Stimulated activated CD4-positive, alpha-beta T cell treated with anti-CD3 and anti-CD28 coated beads, Interleukin-12 subunit alpha, Interleukin-12 subunit beta, amount 100 ng/mL, for 48 hours (primary cell): ENCODE data around the gene IL19.
A peak's percentile ranks its signal among the peaks of the same experiment; 100 is the strongest.

Experiments
- DNase-seq, 3 donors: peaks; one replicate each; pipeline ENCODE4 v3.0.0-alpha.2; 2020; ENCODE audit warnings: low read depth in 2 of 3, low spot score in 1 of 3

IL19 gene

GRCh38 chr1:206797534-206798383 is 27.2 kb downstream of the IL19 start:
- DNase-seq, result no peak

- no peak for DNase-seq
Measured at GRCh38 chr1:206798384-206798996, 27.9 kb downstream of the IL19 start.

- no peak for DNase-seq
Measured at GRCh38 chr1:206799311-206799710, 28.7 kb downstream of the IL19 start.

- no peak for DNase-seq
Measured at GRCh38 chr1:206800411-206800810, 29.8 kb downstream of the IL19 start.

- DNase-seq, result no peak
Measured at GRCh38 chr1:206800891-206801290, 30.3 kb downstream of the IL19 start.

GRCh38 chr1:206801467-206801866 is 30.9 kb downstream of the IL19 start:
- DNase-seq, result no peak

GRCh38 chr1:206802401-206802800 is 31.8 kb downstream of the IL19 start:
- no peak for DNase-seq

GRCh38 chr1:206803221-206803730 is 32.7 kb downstream of the IL19 start:
- DNase-seq, result peak; percentile 64 to 72 (median 72)

- DNase-seq, result no peak
Measured at GRCh38 chr1:206804156-206804737, 33.7 kb downstream of the IL19 start.

- no peak for DNase-seq
Measured at GRCh38 chr1:206805357-206805756, 34.8 kb downstream of the IL19 start.

GRCh38 chr1:206808615-206809014 is 38.0 kb downstream of the IL19 start:
- DNase-seq, result no peak

GRCh38 chr1:206809504-206810084 is 39.0 kb downstream of the IL19 start:
- DNase-seq, result no peak

- no peak for DNase-seq
Measured at GRCh38 chr1:206812471-206812870, 41.9 kb downstream of the IL19 start.

GRCh38 chr1:206814716-206815341 is 44.3 kb downstream of the IL19 start:
- DNase-seq, result no peak

- no peak for DNase-seq
Measured at GRCh38 chr1:206816390-206817287, 46.1 kb downstream of the IL19 start.

GRCh38 chr1:206821493-206821892 is 50.9 kb downstream of the IL19 start:
- no peak for DNase-seq

- no peak for DNase-seq
Measured at GRCh38 chr1:206823727-206824126, 53.2 kb downstream of the IL19 start.

GRCh38 chr1:206824331-206824730 is 53.8 kb downstream of the IL19 start:
- DNase-seq, result no peak

- no peak for DNase-seq
Measured at GRCh38 chr1:206826394-206826793, 55.8 kb downstream of the IL19 start.

- DNase-seq, result no peak
Measured at GRCh38 chr1:206828061-206828460, 57.5 kb downstream of the IL19 start.
